MCF 10A (cell line): Measurements from ENCODE around the gene PAK2. TPM values are rescaled to one million over a fixed set of nuclear protein-coding genes. Genes with fewer than 3 reads are reported as not detected.
"Not testable (repeated sequence)": the region's sequence is repeated elsewhere in the genome, so short reads cannot be mapped to it uniquely, and the experiment has no call there.

ENCODE experiments used
- BruUV-seq: library from RNA; stranded (reverse); fragments of 400-500 nt; replicated peaks from 2 replicates; lab custom pipeline; 2021; lab: Mats Ljungman, UMichigan
- CTCF ChIA-PET: fragments of 300-600 bp; sonication (Branson Sonifier 250); formaldehyde crosslinking; extraction: SDS; loops from one replicate; lab custom pipeline; 2021; ENCODE audit warnings: antibody characterized with exemption, inconsistent platforms; lab: Yijun Ruan, JAX
- POLR2A ChIA-PET: fragments of 300-600, 350-650 bp; sonication (Branson Sonifier 250); formaldehyde crosslinking; extraction: SDS; loops from one replicate; lab custom pipeline; 2020; ENCODE audit warnings: antibody characterized with exemption, inconsistent platforms; lab: Yijun Ruan, JAX
- DNase-seq: peaks from one replicate; pipeline ENCODE4 v3.0.0-alpha.2; 2018; ENCODE audit not compliant: unreplicated experiment
- H3K27ac Mint-ChIP-seq: one replicate; pipeline ENCODE4 v1.8.0; 2022; ENCODE audit warnings: mild to moderate bottlenecking, low read depth, mixed read lengths; ENCODE audit not compliant: unreplicated experiment
- H3K27me3 Mint-ChIP-seq: one replicate; pipeline ENCODE4 v1.8.0; 2022; ENCODE audit warnings: mixed read lengths; ENCODE audit not compliant: insufficient read depth, unreplicated experiment
- H3K36me3 Mint-ChIP-seq: one replicate; pipeline ENCODE4 v1.8.0; 2022; ENCODE audit warnings: mild to moderate bottlenecking, moderate library complexity, mixed read lengths; ENCODE audit not compliant: insufficient read depth, unreplicated experiment
- H3K4me1 Mint-ChIP-seq: one replicate; pipeline ENCODE4 v1.8.0; 2022; ENCODE audit warnings: mixed read lengths; ENCODE audit not compliant: insufficient read depth, unreplicated experiment
- H3K4me3 Mint-ChIP-seq: one replicate; pipeline ENCODE4 v1.8.0; 2022; ENCODE audit warnings: mild to moderate bottlenecking, moderate library complexity, mixed read lengths; ENCODE audit not compliant: unreplicated experiment
- H3K9me3 Mint-ChIP-seq: one replicate; pipeline ENCODE4 v1.8.0; 2022; ENCODE audit warnings: mixed read lengths; ENCODE audit not compliant: unreplicated experiment
- CTCF ChIP-seq: fragments of 200-600 bp; IDR thresholded peaks from one replicate; pipeline ENCODE4 v1.8.0; 2022; ENCODE audit warnings: antibody characterized with exemption, mild to moderate bottlenecking; ENCODE audit not compliant: unreplicated experiment
- intact Hi-C: fragments of 100-400 bp; cut with micrococcal nuclease; formaldehyde crosslinking; loops from 2 replicates; pipeline ENCODE4 v1.14.1; 2022
- total RNA-seq: library from RNA; stranded (reverse); gene quantifications from 2 replicates; pipeline ENCODE4 v1.2.3, GENCODE V29; 2022

The PAK2 gene
- total RNA-seq, 1 experiment from 2014 or later = 119 TPM

GRCh38 chr3:196712514-196713413, 26.9 kb upstream of the PAK2 start:
- H3K27ac Mint-ChIP-seq = peak overlapping the region; percentile 66
- CTCF ChIA-PET = interaction anchor here (0.7 to 1.2 kb wide), 2 partner anchors 12 to 28 kb away, joined by 3 read pairs; no protein-coding TSS in a partner anchor
- peak overlapping the region; percentile 93 for H3K4me3 Mint-ChIP-seq
- BruUV-seq = TSS peak; percentile 67
- no peak for TF ChIP-seq CTCF
- POLR2A ChIA-PET = interaction anchor here (0.6 to 3.0 kb wide), 18 partner anchors 10 to 757 kb away, joined by 3 to 30 read pairs (median 4); partner anchors contain the start of genes FBXO45, NCBP2, PAK2 and SENP5
- intact Hi-C loops = loop anchor here (1.0 kb wide), 1 partner anchor 230 kb away; the partner anchor contains the start of gene NCBP2
- peaks cover 5% of the 10 kb centered on the region for H3K4me1 Mint-ChIP-seq
- DNase-seq = peak; percentile 51
- no peaks in the 10 kb centered on the region for H3K36me3 Mint-ChIP-seq
- no peaks in the 10 kb centered on the region for H3K9me3 Mint-ChIP-seq
- no peaks in the 10 kb centered on the region for H3K27me3 Mint-ChIP-seq

GRCh38 chr3:196717162-196717561, 22.5 kb upstream of the PAK2 start:
- POLR2A ChIA-PET = interaction anchor here (0.6 to 4.1 kb wide), 2 partner anchors 23 to 164 kb away, joined by 3 to 17 read pairs; partner anchors contain the start of gene PAK2
- H3K4me3 Mint-ChIP-seq, DNase-seq, BruUV-seq, CTCF ChIA-PET, H3K27me3 Mint-ChIP-seq, intact Hi-C loops, H3K9me3 Mint-ChIP-seq, H3K27ac Mint-ChIP-seq, H3K4me1 Mint-ChIP-seq: not testable (repeated sequence)
- peaks cover 28% of the 10 kb centered on the region for H3K36me3 Mint-ChIP-seq

GRCh38 chr3:196721097-196721496, 18.6 kb upstream of the PAK2 start:
- intact Hi-C loops = no loop called here
- no peak for TF ChIP-seq CTCF
- H3K9me3 Mint-ChIP-seq = peaks cover 9% of the 10 kb centered on the region
- ChIA-PET POLR2A (interaction anchor here (0.9 to 1.0 kb wide), 2 partner anchors 19 to 54 kb away, joined by 3 to 4 read pairs; partner anchors contain the start of gene PAK2), CTCF (no interaction called here)
- H3K27me3 Mint-ChIP-seq = no peaks in the 10 kb centered on the region
- peaks cover under 1% of the 10 kb centered on the region for H3K4me1 Mint-ChIP-seq
- DNase-seq = no peak
- no peak overlapping the region for H3K4me3 Mint-ChIP-seq
- no peak overlapping the region for H3K27ac Mint-ChIP-seq
- peaks cover 45% of the 10 kb centered on the region for H3K36me3 Mint-ChIP-seq
- no TSS peak for BruUV-seq

GRCh38 chr3:196726788-196727675, 12.6 kb upstream of the PAK2 start:
- intact Hi-C loops = no loop called here
- Mint-ChIP-seq H3K27ac (no peak overlapping the region), H3K4me3 (no peak overlapping the region), H3K4me1 (peaks cover 11% of the 10 kb centered on the region), H3K27me3 (no peaks in the 10 kb centered on the region), H3K36me3 (peaks cover 43% of the 10 kb centered on the region), H3K9me3 (no peaks in the 10 kb centered on the region)
- BruUV-seq = no TSS peak
- DNase-seq = peak; percentile 39
- ChIA-PET POLR2A (interaction anchor here (1.1 to 1.6 kb wide), 5 partner anchors 9 to 477 kb away, joined by 3 to 15 read pairs (median 5); partner anchors contain the start of genes CEP19, PAK2 and PIGX), CTCF (interaction anchor here (0.6 to 1.3 kb wide), 2 partner anchors 42 to 47 kb away, joined by 3 read pairs; no protein-coding TSS in a partner anchor)
- no peak for TF ChIP-seq CTCF
